DOHH2 (cell line): ENCODE results near the gene LAMA2.

ENCODE experiments used
- H3F3A ChIP-seq: fragments of 200-600 bp; sonication (generic), shearing (Covaris generic); 2 replicates; pipeline ENCODE4 v1.6.0; 2016; ENCODE audit warnings: antibody characterized with exemption, mild to moderate bottlenecking; ENCODE audit not compliant: control insufficient read depth, insufficient read depth
- H3K27ac ChIP-seq: fragments of 200-600 bp; sonication (generic); 2 replicates; pipeline ENCODE4 v1.5.1; 2014; ENCODE audit warnings: low read depth, mild to moderate bottlenecking, low read length, moderate library complexity
- H3K27me3 ChIP-seq: fragments of 200-600 bp; sonication (generic); 2 replicates; pipeline ENCODE4 v1.6.1; 2014; ENCODE audit warnings: mild to moderate bottlenecking, low read length, mixed read lengths; ENCODE audit not compliant: control insufficient read depth
- H3K36me3 ChIP-seq: fragments of 200-600 bp; sonication (generic); 2 replicates; pipeline ENCODE4 v1.6.1; 2014; ENCODE audit warnings: mild to moderate bottlenecking, low read length, moderate library complexity, mixed read lengths; ENCODE audit not compliant: control insufficient read depth
- H3K4me1 ChIP-seq: fragments of 200-600 bp; sonication (generic); 2 replicates; pipeline ENCODE4 v1.6.1; 2014; ENCODE audit warnings: mild to moderate bottlenecking, low read length, mixed read lengths; ENCODE audit not compliant: control insufficient read depth
- H3K4me2 ChIP-seq: fragments of 200-600 bp; sonication (generic); 2 replicates; pipeline ENCODE4 v1.6.0; 2014; ENCODE audit warnings: mild to moderate bottlenecking, low read length, moderate library complexity
- H3K4me3 ChIP-seq: fragments of 200-600 bp; sonication (generic); 2 replicates; pipeline ENCODE4 v1.5.1; 2014; ENCODE audit warnings: mild to moderate bottlenecking, low read length, mixed read lengths
- H3K79me2 ChIP-seq: fragments of 200-600 bp; sonication (generic); 2 replicates; pipeline ENCODE4 v1.6.1; 2014; ENCODE audit warnings: mild to moderate bottlenecking, low read length, mixed read lengths; ENCODE audit not compliant: control insufficient read depth
- H3K9me2 ChIP-seq: fragments of 200-600 bp; sonication (generic); replicated peaks from 2 replicates; pipeline ENCODE4 v1.6.1; 2014; ENCODE audit warnings: mild to moderate bottlenecking, low read length, mixed read lengths; ENCODE audit not compliant: control insufficient read depth
- H3K9me3 ChIP-seq: fragments of 200-600 bp; sonication (generic); 2 replicates; pipeline ENCODE4 v1.6.1; 2014; ENCODE audit warnings: antibody characterized with exemption, low read length, mixed read lengths; ENCODE audit not compliant: control insufficient read depth, insufficient read depth
- H4K20me1 ChIP-seq: fragments of 200-600 bp; sonication (generic); 2 replicates; pipeline ENCODE4 v1.6.0; 2014; ENCODE audit warnings: low read depth, mild to moderate bottlenecking, antibody characterized with exemption, low read length, moderate library complexity; ENCODE audit not compliant: control insufficient read depth, insufficient read depth
- EZH2phosphoT487 ChIP-seq: fragments of 200-600 bp; sonication (generic); IDR thresholded peaks from 2 replicates; pipeline ENCODE4 v1.6.1; 2017; ENCODE audit warnings: borderline replicate concordance, mild to moderate bottlenecking, antibody characterized with exemption, low read length, moderate library complexity, mixed read lengths
- TF ChIP-seq, protein P1 (sequence below): fragments of 200-600 bp; sonication (generic); IDR thresholded peaks from one replicate; pipeline ENCODE4 v1.5.1; 2014; ENCODE audit warnings: antibody characterized with exemption, mild to moderate bottlenecking, low read depth, low read length; ENCODE audit not compliant: poor library complexity, severe bottlenecking

LAMA2 gene

DNA sequence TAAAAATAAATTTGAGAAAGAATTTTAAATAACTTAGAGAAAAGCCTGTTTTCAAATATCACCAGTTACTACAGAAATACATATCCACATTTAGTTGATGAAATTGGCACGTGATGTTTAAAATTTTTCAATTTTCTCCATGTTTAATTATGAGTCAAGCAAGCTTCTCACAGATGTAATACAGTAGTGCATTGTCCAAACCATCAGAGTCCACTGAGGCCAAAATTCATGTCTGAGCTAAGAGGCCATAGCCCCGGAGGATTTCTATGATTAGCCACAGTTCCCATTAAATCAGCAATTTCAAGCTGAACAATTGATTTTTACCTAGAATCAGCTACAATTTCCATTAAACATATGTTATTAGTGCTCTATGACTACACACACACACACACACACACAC lies 387.0 kb downstream of the LAMA2 start:
- Histone ChIP-seq H3K27me3 (no peaks in the 10 kb centered on the region), H3K27ac (no peak overlapping the region), H3K79me2 (no peaks in the 10 kb centered on the region), H3K9me2 (no peaks in the 10 kb centered on the region), H3K4me3 (no peak overlapping the region), H3F3A (no peaks in the 10 kb centered on the region), H4K20me1 (no peaks in the 10 kb centered on the region), H3K4me2 (no peak overlapping the region), H3K9me3 (no peaks in the 10 kb centered on the region), H3K4me1 (no peaks in the 10 kb centered on the region), H3K36me3 (no peaks in the 10 kb centered on the region)
- TF ChIP-seq, protein P1, sequence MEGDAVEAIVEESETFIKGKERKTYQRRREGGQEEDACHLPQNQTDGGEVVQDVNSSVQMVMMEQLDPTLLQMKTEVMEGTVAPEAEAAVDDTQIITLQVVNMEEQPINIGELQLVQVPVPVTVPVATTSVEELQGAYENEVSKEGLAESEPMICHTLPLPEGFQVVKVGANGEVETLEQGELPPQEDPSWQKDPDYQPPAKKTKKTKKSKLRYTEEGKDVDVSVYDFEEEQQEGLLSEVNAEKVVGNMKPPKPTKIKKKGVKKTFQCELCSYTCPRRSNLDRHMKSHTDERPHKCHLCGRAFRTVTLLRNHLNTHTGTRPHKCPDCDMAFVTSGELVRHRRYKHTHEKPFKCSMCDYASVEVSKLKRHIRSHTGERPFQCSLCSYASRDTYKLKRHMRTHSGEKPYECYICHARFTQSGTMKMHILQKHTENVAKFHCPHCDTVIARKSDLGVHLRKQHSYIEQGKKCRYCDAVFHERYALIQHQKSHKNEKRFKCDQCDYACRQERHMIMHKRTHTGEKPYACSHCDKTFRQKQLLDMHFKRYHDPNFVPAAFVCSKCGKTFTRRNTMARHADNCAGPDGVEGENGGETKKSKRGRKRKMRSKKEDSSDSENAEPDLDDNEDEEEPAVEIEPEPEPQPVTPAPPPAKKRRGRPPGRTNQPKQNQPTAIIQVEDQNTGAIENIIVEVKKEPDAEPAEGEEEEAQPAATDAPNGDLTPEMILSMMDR: no peak
- no peak for TF ChIP-seq EZH2phosphoT487

DNA sequence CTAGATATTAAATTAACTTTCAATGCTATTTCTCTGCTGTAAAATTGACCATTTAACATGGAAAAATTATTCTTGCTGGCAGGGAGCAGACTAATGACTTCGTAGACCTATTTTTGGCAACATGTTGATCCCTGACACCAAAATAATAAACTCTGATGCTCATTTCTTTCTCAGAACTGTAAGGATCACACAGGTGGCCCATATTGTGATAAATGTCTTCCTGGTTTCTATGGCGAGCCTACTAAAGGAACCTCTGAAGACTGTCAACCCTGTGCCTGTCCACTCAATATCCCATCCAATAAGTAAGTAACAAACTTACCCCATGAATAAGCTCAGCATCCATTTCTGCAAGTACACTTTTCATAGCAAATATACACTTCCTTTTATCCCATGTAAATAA lies 387.5 kb downstream of the LAMA2 start:
- H3K79me2 ChIP-seq: no peaks in the 10 kb centered on the region
- no peaks in the 10 kb centered on the region for H4K20me1 ChIP-seq
- H3K27ac ChIP-seq: no peak overlapping the region
- no peaks in the 10 kb centered on the region for H3K27me3 ChIP-seq
- no peak overlapping the region for H3K4me3 ChIP-seq
- no peaks in the 10 kb centered on the region for H3F3A ChIP-seq
- TF ChIP-seq EZH2phosphoT487: no peak
- TF ChIP-seq, protein P1: no peak
- H3K36me3 ChIP-seq: no peaks in the 10 kb centered on the region
- no peak overlapping the region for H3K4me2 ChIP-seq
- H3K9me2 ChIP-seq: no peaks in the 10 kb centered on the region
- no peaks in the 10 kb centered on the region for H3K9me3 ChIP-seq
- no peaks in the 10 kb centered on the region for H3K4me1 ChIP-seq

DNA sequence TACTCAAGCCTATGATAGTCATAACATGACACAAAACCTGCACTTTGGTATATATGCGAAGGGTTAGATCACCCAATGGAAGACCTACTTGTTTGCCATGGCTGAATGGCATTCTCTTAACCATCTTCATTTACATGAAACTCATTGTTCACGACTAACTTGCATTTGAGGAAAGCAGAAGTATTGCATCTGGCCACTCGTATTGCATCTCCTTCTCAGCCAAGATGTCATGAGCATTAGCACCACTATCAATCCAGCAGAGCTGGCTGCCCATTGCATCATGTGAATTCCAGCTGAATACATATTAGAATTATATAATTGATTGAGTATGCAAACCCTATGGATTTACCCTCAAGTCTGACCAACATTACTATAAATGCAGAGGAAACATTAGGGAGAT lies 390.2 kb downstream of the LAMA2 start:
- H3K9me2 ChIP-seq: no peaks in the 10 kb centered on the region
- no peaks in the 10 kb centered on the region for H3K79me2 ChIP-seq
- no peak overlapping the region for H3K27ac ChIP-seq
- no peaks in the 10 kb centered on the region for H3K27me3 ChIP-seq
- H3K4me2 ChIP-seq: no peak overlapping the region
- H3K4me3 ChIP-seq: no peak overlapping the region
- H3K9me3 ChIP-seq: no peaks in the 10 kb centered on the region
- H4K20me1 ChIP-seq: no peaks in the 10 kb centered on the region
- H3K4me1 ChIP-seq: no peaks in the 10 kb centered on the region
- H3F3A ChIP-seq: no peaks in the 10 kb centered on the region
- TF ChIP-seq EZH2phosphoT487: no peak
- no peaks in the 10 kb centered on the region for H3K36me3 ChIP-seq

DNA sequence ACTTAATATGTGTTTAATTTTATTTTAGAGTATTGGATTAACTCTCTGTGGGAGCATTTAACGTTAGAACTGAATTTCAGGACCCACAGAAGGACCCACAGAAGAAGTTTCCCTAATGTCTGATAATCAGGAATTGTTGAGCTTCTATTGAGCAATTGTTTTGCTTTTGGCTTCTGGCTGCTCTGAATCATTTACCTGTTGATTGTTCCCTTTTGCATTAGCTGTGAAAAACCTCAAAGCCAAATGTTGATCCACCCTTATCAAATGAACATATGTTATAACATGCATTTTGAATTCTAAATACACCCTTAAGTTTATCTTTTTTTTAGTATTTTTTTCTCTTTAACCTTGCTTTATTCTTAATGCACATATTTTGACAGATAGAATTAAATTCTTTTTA lies 393.5 kb downstream of the LAMA2 start:
- H3K9me2 ChIP-seq: no peaks in the 10 kb centered on the region
- no peaks in the 10 kb centered on the region for H3K79me2 ChIP-seq
- no peak overlapping the region for H3K4me3 ChIP-seq
- H3K4me2 ChIP-seq: no peak overlapping the region
- no peaks in the 10 kb centered on the region for H3K4me1 ChIP-seq
- H3K36me3 ChIP-seq: no peaks in the 10 kb centered on the region
- H3K9me3 ChIP-seq: no peaks in the 10 kb centered on the region
- H4K20me1 ChIP-seq: no peaks in the 10 kb centered on the region
- no peaks in the 10 kb centered on the region for H3K27me3 ChIP-seq
- TF ChIP-seq, protein P1: no peak
- TF ChIP-seq EZH2phosphoT487: no peak
- H3K27ac ChIP-seq: no peak overlapping the region
- H3F3A ChIP-seq: no peaks in the 10 kb centered on the region
